ENCODE results near the gene TYMP. TPM values are rescaled to one million over a fixed set of nuclear protein-coding genes. Genes with fewer than 3 reads are reported as not detected.

TYMP gene, protein sequence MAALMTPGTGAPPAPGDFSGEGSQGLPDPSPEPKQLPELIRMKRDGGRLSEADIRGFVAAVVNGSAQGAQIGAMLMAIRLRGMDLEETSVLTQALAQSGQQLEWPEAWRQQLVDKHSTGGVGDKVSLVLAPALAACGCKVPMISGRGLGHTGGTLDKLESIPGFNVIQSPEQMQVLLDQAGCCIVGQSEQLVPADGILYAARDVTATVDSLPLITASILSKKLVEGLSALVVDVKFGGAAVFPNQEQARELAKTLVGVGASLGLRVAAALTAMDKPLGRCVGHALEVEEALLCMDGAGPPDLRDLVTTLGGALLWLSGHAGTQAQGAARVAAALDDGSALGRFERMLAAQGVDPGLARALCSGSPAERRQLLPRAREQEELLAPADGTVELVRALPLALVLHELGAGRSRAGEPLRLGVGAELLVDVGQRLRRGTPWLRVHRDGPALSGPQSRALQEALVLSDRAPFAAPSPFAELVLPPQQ
- 10 to 100 TPM in 3 of 4 donors, 1 to 10 TPM in 1; 4.4 to 21.5 (median 15.6) TPM for total RNA-seq

DNA sequence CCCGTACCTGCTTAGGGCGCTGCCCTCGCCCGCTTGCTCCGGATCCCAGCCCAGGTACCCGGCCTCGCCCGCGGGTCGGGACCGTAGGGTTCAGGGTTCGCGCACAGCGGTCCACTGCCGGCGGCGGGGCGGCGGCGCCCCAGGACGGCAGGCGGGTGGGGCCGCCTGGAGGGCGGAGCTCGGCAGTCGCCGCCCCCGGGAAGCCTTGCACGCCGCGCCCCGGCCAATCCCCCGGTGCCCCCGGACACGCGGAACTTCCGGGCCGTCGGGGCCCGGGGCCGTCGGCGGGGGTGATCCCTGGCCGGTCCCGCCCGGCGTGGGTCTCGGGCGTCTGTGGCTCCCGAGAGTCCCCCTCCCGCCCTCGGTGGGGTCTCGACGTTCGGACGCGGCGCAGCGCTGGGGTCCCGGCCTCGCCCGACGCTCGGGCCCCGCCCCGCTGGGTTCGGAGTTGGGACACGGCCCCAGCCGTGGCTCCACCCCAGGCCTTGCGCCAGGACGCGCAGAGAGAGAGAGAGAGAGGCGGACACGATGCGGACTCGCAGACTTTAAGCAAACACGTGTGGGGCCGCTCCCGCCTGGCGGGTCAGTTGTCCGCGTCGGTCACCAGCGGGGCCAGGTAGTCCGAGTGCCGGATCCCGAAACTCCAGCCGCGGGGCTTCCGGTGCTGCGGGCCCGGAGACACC is at the start of gene TYMP:
Gene TYMP (minus strand): TSS at position 116 of the 683 bp plus-strand sequence. CDS start 303 bp downstream, outside the sequence.
- DNase-seq = peak; percentile 66 to 74
- peak; percentile 35 to 63 for TF ChIP-seq POLR2A (IDR thresholded peaks at IDR 0.05)
- TF ChIP-seq, protein P1, sequence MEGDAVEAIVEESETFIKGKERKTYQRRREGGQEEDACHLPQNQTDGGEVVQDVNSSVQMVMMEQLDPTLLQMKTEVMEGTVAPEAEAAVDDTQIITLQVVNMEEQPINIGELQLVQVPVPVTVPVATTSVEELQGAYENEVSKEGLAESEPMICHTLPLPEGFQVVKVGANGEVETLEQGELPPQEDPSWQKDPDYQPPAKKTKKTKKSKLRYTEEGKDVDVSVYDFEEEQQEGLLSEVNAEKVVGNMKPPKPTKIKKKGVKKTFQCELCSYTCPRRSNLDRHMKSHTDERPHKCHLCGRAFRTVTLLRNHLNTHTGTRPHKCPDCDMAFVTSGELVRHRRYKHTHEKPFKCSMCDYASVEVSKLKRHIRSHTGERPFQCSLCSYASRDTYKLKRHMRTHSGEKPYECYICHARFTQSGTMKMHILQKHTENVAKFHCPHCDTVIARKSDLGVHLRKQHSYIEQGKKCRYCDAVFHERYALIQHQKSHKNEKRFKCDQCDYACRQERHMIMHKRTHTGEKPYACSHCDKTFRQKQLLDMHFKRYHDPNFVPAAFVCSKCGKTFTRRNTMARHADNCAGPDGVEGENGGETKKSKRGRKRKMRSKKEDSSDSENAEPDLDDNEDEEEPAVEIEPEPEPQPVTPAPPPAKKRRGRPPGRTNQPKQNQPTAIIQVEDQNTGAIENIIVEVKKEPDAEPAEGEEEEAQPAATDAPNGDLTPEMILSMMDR (IDR thresholded peaks at IDR 0.05) = no peak
- Histone ChIP-seq H3K4me1 (peaks cover 0 to 11% of the 10 kb centered on the region in 2 donors), H3K4me3 (peak within 1 kb of the TSS; percentile 39 to 40), H3K9me3 (no peaks in the 10 kb centered on the region), H3K27me3 (peaks cover 4 to 24% of the 10 kb centered on the region in 2 donors), H3K36me3 (no peaks in the 10 kb centered on the region), H3K27ac (peak within 1 kb of the TSS; percentile 77 to 85)
- intact Hi-C loops (cut with DNase I; ENCODE audit: low total_unique reads) = no loop called here

- Histone ChIP-seq H3K4me1 (peaks cover 4 to 7% of the 10 kb centered on the region in 2 donors), H3K27ac (no peak overlapping the region), H3K9me3 (no peaks in the 10 kb centered on the region), H3K27me3 (no peaks in the 10 kb centered on the region), H3K36me3 (no peaks in the 10 kb centered on the region), H3K4me3 (no peak overlapping the region)
- no peak for DNase-seq
- TF ChIP-seq, protein P1 (IDR thresholded peaks at IDR 0.05) = no peak
- TF ChIP-seq POLR2A (IDR thresholded peaks at IDR 0.05) = no peak
- intact Hi-C loops (cut with DNase I; ENCODE audit: low total_unique reads) = no loop called here
Measured at GRCh38 chr22:50578776-50579310, 49.0 kb upstream of the TYMP start.

DNA sequence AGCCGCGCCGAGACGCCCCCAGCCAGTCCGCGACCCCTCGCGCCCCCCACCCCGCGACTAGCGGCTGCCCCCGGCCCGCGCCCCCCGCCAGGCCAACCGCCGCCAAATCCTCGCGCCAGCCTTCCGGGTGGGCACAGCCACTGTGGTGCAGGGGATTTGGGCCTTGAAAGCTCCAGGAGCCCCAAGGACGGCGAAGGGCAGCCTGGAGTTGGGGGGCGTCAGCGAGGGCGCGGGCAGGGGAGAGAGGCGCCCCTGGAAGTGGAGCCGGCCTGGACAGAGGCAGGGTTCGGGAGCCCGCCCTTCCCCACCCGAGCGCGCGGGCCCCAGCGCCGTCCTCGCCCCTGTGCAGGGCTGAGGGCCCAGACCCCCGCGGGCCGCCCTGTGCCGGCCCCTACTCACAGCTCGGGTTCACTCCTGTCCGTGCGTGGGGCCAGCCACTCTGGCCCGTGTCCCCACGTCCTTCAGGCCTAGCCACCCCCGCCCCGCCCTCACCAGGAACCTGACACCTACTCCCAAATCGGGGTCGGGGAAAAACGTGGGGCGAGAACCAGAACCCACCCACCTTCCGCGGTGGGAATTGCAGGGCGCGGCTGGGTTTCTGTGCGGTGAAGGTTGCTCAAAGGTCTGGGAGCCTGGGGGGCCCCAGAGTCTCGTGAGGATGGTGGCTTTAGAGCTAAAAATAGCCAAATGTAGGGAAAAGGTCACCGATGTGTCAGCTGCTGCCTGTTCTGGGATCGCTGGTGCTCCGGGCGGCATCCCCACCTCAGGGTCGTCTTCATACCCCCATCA is 48.4 kb upstream of the TYMP start, which contains the start of gene CPT1B:
Gene CPT1B (minus strand): TSS at position 441 of the 789 bp plus-strand sequence. CDS start 512 bp downstream, outside the sequence.
- H3K36me3 ChIP-seq = no peaks in the 10 kb centered on the region
- intact Hi-C loops (cut with DNase I; ENCODE audit: low total_unique reads) = no loop called here
- TF ChIP-seq, protein P1 (IDR thresholded peaks at IDR 0.05) = no peak
- no peak for TF ChIP-seq POLR2A (IDR thresholded peaks at IDR 0.05)
- H3K4me3 ChIP-seq = no peak within 1 kb of the TSS
- no peaks in the 10 kb centered on the region for H3K27me3 ChIP-seq
- H3K9me3 ChIP-seq = no peaks in the 10 kb centered on the region
- no peak within 1 kb of the TSS for H3K27ac ChIP-seq
- no peak for DNase-seq
- peaks cover 3 to 4% of the 10 kb centered on the region in 2 donors for H3K4me1 ChIP-seq

- TF ChIP-seq, protein P1 (IDR thresholded peaks at IDR 0.05) = no peak
- no peak for TF ChIP-seq POLR2A (IDR thresholded peaks at IDR 0.05)
- intact Hi-C loops (cut with DNase I; ENCODE audit: low total_unique reads) = no loop called here
- Histone ChIP-seq H3K4me3 (no peak overlapping the region), H3K4me1 (peaks cover 3 to 4% of the 10 kb centered on the region in 2 donors), H3K36me3 (no peaks in the 10 kb centered on the region), H3K27me3 (no peaks in the 10 kb centered on the region), H3K27ac (no peak overlapping the region), H3K9me3 (no peaks in the 10 kb centered on the region)
- no peak for DNase-seq
Measured at GRCh38 chr22:50577697-50577986, 47.8 kb upstream of the TYMP start.

All from uterus (tissue), 4 donors.